ENCODE results near the gene ZNF652.

The ZNF652 gene

DNA sequence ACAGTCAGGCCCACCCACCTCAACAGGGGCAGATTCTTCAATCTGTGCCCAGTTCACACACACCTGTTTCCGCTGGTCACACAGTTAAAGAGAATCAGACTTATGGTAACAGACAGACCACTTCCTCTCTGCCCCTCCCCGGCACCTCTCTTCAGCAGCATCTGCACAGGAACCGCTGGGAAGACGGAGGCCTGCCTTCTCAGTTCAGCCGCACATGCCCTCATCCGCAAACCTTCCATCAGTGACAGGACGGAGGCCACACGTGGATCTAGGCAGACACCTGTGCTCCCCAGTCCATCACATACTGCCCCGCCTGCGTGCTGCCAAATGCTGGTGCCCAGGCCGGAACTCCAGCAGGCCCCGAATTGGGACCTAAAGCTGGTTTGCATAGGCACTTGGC lies 42.3 kb upstream of the ZNF652 start:
- Histone ChIP-seq H3K4me2 (ENCODE audit: low read length) (no peak overlapping the region), H3K27me3 (ENCODE audit: insufficient read depth, low read length) (no peaks in the 10 kb centered on the region), H3K9me2 (ENCODE audit: low read depth, low read length) (no peaks in the 10 kb centered on the region), H3K4me3 (ENCODE audit: low read depth, low read length, poor library complexity, severe bottlenecking) (no peak overlapping the region), H3K9me3 (ENCODE audit: low read length) (no peaks in the 10 kb centered on the region), H3K79me2 (ENCODE audit: insufficient read depth, low read length) (no peaks in the 10 kb centered on the region), H3F3A (ENCODE audit: insufficient read depth, low read length) (no peaks in the 10 kb centered on the region), H3K27ac (ENCODE audit: low read depth, low read length, poor library complexity, severe bottlenecking) (no peak overlapping the region), H4K20me1 (ENCODE audit: insufficient read depth, low read length) (no peaks in the 10 kb centered on the region), H3K36me3 (ENCODE audit: insufficient read depth, low read length) (peaks cover 63% of the 10 kb centered on the region), H2AFZ (ENCODE audit: low read length) (no peak overlapping the region), H3K9ac (ENCODE audit: low read length) (no peak overlapping the region), H3K4me1 (ENCODE audit: insufficient read depth, low read length, severe bottlenecking) (no peaks in the 10 kb centered on the region)
- TF ChIP-seq, protein P1, sequence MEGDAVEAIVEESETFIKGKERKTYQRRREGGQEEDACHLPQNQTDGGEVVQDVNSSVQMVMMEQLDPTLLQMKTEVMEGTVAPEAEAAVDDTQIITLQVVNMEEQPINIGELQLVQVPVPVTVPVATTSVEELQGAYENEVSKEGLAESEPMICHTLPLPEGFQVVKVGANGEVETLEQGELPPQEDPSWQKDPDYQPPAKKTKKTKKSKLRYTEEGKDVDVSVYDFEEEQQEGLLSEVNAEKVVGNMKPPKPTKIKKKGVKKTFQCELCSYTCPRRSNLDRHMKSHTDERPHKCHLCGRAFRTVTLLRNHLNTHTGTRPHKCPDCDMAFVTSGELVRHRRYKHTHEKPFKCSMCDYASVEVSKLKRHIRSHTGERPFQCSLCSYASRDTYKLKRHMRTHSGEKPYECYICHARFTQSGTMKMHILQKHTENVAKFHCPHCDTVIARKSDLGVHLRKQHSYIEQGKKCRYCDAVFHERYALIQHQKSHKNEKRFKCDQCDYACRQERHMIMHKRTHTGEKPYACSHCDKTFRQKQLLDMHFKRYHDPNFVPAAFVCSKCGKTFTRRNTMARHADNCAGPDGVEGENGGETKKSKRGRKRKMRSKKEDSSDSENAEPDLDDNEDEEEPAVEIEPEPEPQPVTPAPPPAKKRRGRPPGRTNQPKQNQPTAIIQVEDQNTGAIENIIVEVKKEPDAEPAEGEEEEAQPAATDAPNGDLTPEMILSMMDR (IDR thresholded peaks at IDR 0.05; ENCODE audit: low read length): no peak
- TF ChIP-seq EZH2 (IDR thresholded peaks at IDR 0.05; ENCODE audit: borderline replicate concordance, low read length): no peak

DNA sequence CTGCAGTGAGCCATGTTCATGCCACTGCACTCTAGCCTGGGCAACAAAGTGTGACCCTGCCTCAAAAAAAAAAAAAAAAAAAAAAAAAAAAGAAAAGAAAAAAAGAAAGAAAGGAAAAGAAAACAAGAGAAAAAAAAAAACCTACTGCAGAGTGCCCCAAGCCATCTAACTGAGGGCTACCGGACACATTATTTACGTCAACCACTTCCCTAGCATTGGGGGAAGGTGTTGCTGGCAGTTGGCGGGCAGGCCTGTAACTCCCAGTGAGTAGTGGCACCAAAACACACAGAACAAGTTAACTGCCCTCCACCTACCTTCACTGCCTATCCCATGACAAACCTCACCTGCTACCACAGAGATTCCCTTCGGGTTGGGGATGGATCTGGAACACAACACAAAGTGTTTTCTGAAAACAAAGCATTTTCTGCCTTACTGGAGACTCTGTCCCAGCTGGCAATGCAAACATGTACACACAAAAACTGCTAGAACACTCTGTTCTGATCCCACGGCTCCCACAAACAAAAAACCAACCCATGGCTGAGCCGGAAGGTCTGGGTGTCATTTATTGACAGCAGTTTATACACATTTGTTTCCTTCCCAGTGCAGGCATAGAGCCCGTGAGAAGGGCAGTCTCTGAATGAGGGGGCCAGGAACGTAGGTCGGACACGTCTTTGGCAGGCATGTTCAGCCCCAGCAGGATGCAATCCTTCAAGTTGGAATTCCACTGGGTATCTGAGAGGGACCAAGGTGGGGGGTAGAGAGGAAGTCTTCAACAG lies 41.7 kb upstream of the ZNF652 start:
- H4K20me1 ChIP-seq (ENCODE audit: insufficient read depth, low read length): no peaks in the 10 kb centered on the region
- H3K27ac ChIP-seq (ENCODE audit: low read depth, low read length, poor library complexity, severe bottlenecking): no peak overlapping the region
- no peak for TF ChIP-seq EZH2 (IDR thresholded peaks at IDR 0.05; ENCODE audit: borderline replicate concordance, low read length)
- TF ChIP-seq, protein P1 (IDR thresholded peaks at IDR 0.05; ENCODE audit: low read length): no peak
- H3F3A ChIP-seq (ENCODE audit: insufficient read depth, low read length): no peaks in the 10 kb centered on the region
- no peak overlapping the region for H3K9ac ChIP-seq (ENCODE audit: low read length)
- H2AFZ ChIP-seq (ENCODE audit: low read length): no peak overlapping the region
- H3K79me2 ChIP-seq (ENCODE audit: insufficient read depth, low read length): no peaks in the 10 kb centered on the region
- no peaks in the 10 kb centered on the region for H3K9me3 ChIP-seq (ENCODE audit: low read length)
- H3K9me2 ChIP-seq (ENCODE audit: low read depth, low read length): no peaks in the 10 kb centered on the region
- H3K27me3 ChIP-seq (ENCODE audit: insufficient read depth, low read length): no peaks in the 10 kb centered on the region
- no peak overlapping the region for H3K4me2 ChIP-seq (ENCODE audit: low read length)
- H3K4me1 ChIP-seq (ENCODE audit: insufficient read depth, low read length, severe bottlenecking): no peaks in the 10 kb centered on the region
- H3K36me3 ChIP-seq (ENCODE audit: insufficient read depth, low read length): peaks cover 57% of the 10 kb centered on the region
- H3K4me3 ChIP-seq (ENCODE audit: low read depth, low read length, poor library complexity, severe bottlenecking): no peak overlapping the region

DNA sequence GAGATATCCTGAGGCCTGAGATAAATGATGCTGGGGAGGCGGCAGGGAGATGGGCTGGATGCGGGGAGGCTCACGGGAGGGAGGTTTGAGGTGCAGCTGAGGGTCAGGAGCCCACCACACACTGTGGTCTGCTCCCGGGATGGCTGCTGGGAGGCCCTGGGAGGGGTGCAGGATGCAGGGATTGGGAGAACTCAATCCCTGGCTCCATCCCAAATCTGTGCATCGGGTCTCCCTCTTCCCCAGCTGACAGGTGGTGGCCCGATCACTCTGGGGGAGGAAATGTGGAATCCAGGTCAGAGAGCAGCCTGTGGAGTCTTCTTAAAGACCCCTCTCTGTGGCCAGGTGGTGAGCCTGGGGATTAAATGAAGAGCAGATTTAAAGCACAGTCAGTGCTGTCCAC lies 40.7 kb upstream of the ZNF652 start:
- Histone ChIP-seq H3K9ac (ENCODE audit: low read length) (no peak overlapping the region), H3K4me3 (ENCODE audit: low read depth, low read length, poor library complexity, severe bottlenecking) (no peak overlapping the region), H3K27me3 (ENCODE audit: insufficient read depth, low read length) (no peaks in the 10 kb centered on the region), H4K20me1 (ENCODE audit: insufficient read depth, low read length) (no peaks in the 10 kb centered on the region), H3K4me2 (ENCODE audit: low read length) (no peak overlapping the region), H3K36me3 (ENCODE audit: insufficient read depth, low read length) (peaks cover 50% of the 10 kb centered on the region), H3K4me1 (ENCODE audit: insufficient read depth, low read length, severe bottlenecking) (no peaks in the 10 kb centered on the region), H2AFZ (ENCODE audit: low read length) (no peak overlapping the region), H3K27ac (ENCODE audit: low read depth, low read length, poor library complexity, severe bottlenecking) (no peak overlapping the region), H3K79me2 (ENCODE audit: insufficient read depth, low read length) (no peaks in the 10 kb centered on the region), H3K9me3 (ENCODE audit: low read length) (no peaks in the 10 kb centered on the region), H3K9me2 (ENCODE audit: low read depth, low read length) (no peaks in the 10 kb centered on the region), H3F3A (ENCODE audit: insufficient read depth, low read length) (no peaks in the 10 kb centered on the region)
- TF ChIP-seq EZH2 (IDR thresholded peaks at IDR 0.05; ENCODE audit: borderline replicate concordance, low read length): no peak
- TF ChIP-seq, protein P1 (IDR thresholded peaks at IDR 0.05; ENCODE audit: low read length): no peak

Data from OCI-LY1 (cell line).